ENCODE measurements around the gene SULF2. TPM values are rescaled to one million over a fixed set of nuclear protein-coding genes. Genes with fewer than 3 reads are reported as not detected.

SULF2 gene
- total RNA-seq, 1 experiment from 2014 or later: 0.69 TPM

- no peaks in the 10 kb centered on the region for H3K4me1 ChIP-seq (ENCODE audit: insufficient read depth, low read length, poor library complexity, severe bottlenecking)
- no TSS peak for BruUV-seq (replicated peaks)
- TF ChIP-seq EZH2 (IDR thresholded peaks at IDR 0.05; ENCODE audit: borderline replicate concordance, low read depth, low read length, poor library complexity, severe bottlenecking): no peak
- TF ChIP-seq CTCF (conservative IDR thresholded peaks at IDR 0.05; ENCODE audit: low read depth, low read length): no peak
- no peak overlapping the region for H3K4me3 ChIP-seq (ENCODE audit: low read depth, low read length, poor library complexity, severe bottlenecking)
- H3K9me3 ChIP-seq (ENCODE audit: low read depth, low read length, poor library complexity, severe bottlenecking): peaks cover 12% of the 10 kb centered on the region
- CTCF ChIA-PET: no interaction called here
- H3K27me3 ChIP-seq (replicated peaks; ENCODE audit: insufficient read depth, low read depth, low read length, poor library complexity): no peaks in the 10 kb centered on the region
- DNase-seq (ENCODE audit: low spot score): no peak
- H3K36me3 ChIP-seq (ENCODE audit: insufficient read depth, low read length, poor library complexity, severe bottlenecking): no peaks in the 10 kb centered on the region
- H3K27ac ChIP-seq (ENCODE audit: low read depth, low read length, poor library complexity, severe bottlenecking): no peak overlapping the region
- POLR2A ChIA-PET (ENCODE audit: low non-redundant PET): no interaction called here
- intact Hi-C loops (cut with micrococcal nuclease; ENCODE audit: unreplicated experiment): no loop called here
Measured at GRCh38 chr20:47689731-47690130, 95.5 kb downstream of the SULF2 start.

GRCh38 chr20:47688385-47689381 lies 96.6 kb downstream of the SULF2 start:
- intact Hi-C loops (cut with micrococcal nuclease; ENCODE audit: unreplicated experiment): no loop called here
- ChIA-PET CTCF (interaction anchor here (0.6 kb wide), 1 partner anchor 74 kb away, joined by 3 read pairs; no protein-coding TSS in a partner anchor), POLR2A (ENCODE audit: low non-redundant PET) (no interaction called here)
- no peak overlapping the region for H3K4me3 ChIP-seq (ENCODE audit: low read depth, low read length, poor library complexity, severe bottlenecking)
- peak; percentile 43 for DNase-seq (ENCODE audit: low spot score)
- TF ChIP-seq CTCF (conservative IDR thresholded peaks at IDR 0.05; ENCODE audit: low read depth, low read length): no peak
- TF ChIP-seq EZH2 (IDR thresholded peaks at IDR 0.05; ENCODE audit: borderline replicate concordance, low read depth, low read length, poor library complexity, severe bottlenecking): no peak
- H3K36me3 ChIP-seq (ENCODE audit: insufficient read depth, low read length, poor library complexity, severe bottlenecking): no peaks in the 10 kb centered on the region
- no TSS peak for BruUV-seq (replicated peaks)
- no peaks in the 10 kb centered on the region for H3K4me1 ChIP-seq (ENCODE audit: insufficient read depth, low read length, poor library complexity, severe bottlenecking)
- no peak overlapping the region for H3K27ac ChIP-seq (ENCODE audit: low read depth, low read length, poor library complexity, severe bottlenecking)
- peaks cover 12% of the 10 kb centered on the region for H3K9me3 ChIP-seq (ENCODE audit: low read depth, low read length, poor library complexity, severe bottlenecking)
- no peaks in the 10 kb centered on the region for H3K27me3 ChIP-seq (replicated peaks; ENCODE audit: insufficient read depth, low read depth, low read length, poor library complexity)

- Histone ChIP-seq H3K9me3 (ENCODE audit: low read depth, low read length, poor library complexity, severe bottlenecking) (peaks cover 12% of the 10 kb centered on the region), H3K27ac (ENCODE audit: low read depth, low read length, poor library complexity, severe bottlenecking) (no peak overlapping the region), H3K4me1 (ENCODE audit: insufficient read depth, low read length, poor library complexity, severe bottlenecking) (no peaks in the 10 kb centered on the region), H3K27me3 (replicated peaks; ENCODE audit: insufficient read depth, low read depth, low read length, poor library complexity) (no peaks in the 10 kb centered on the region), H3K4me3 (ENCODE audit: low read depth, low read length, poor library complexity, severe bottlenecking) (no peak overlapping the region), H3K36me3 (ENCODE audit: insufficient read depth, low read length, poor library complexity, severe bottlenecking) (no peaks in the 10 kb centered on the region)
- DNase-seq (ENCODE audit: low spot score): no peak
- no TSS peak for BruUV-seq (replicated peaks)
- ChIA-PET CTCF (no interaction called here), POLR2A (ENCODE audit: low non-redundant PET) (no interaction called here)
- intact Hi-C loops (cut with micrococcal nuclease; ENCODE audit: unreplicated experiment): no loop called here
- TF ChIP-seq CTCF (conservative IDR thresholded peaks at IDR 0.05; ENCODE audit: low read depth, low read length) (no peak), EZH2 (IDR thresholded peaks at IDR 0.05; ENCODE audit: borderline replicate concordance, low read depth, low read length, poor library complexity, severe bottlenecking) (no peak)
Measured at GRCh38 chr20:47687095-47687987, 97.9 kb downstream of the SULF2 start.
